HEK293 (cell line): ENCODE data around the gene SLC52A3.
A peak's percentile ranks its signal among the peaks of the same experiment; 100 is the strongest.

Experiments
- ATF2 ChIP-seq: fragments of 450-650 bp; formaldehyde crosslinking; IDR thresholded peaks from 2 replicates; pipeline ENCODE4 v1.5.1; 2016; ENCODE audit warnings: missing biosample characterization, missing genetic modification characterization, low read depth
- MZF1 ChIP-seq: fragments of 450-650 bp; formaldehyde crosslinking; IDR thresholded peaks from 2 replicates; pipeline ENCODE4 v1.5.1; 2017; ENCODE audit warnings: missing biosample characterization, missing genetic modification characterization, borderline replicate concordance
- PRDM10 ChIP-seq: fragments of 450-650 bp; formaldehyde crosslinking; IDR thresholded peaks from 2 replicates; pipeline ENCODE4 v1.5.1; 2016; ENCODE audit warnings: missing biosample characterization, missing genetic modification characterization
- SP3 ChIP-seq: fragments of 450-650 bp; formaldehyde crosslinking; IDR thresholded peaks from 2 replicates; pipeline ENCODE4 v1.5.1; 2016; ENCODE audit warnings: missing biosample characterization, missing genetic modification characterization
- ZBTB17 ChIP-seq: fragments of 450-650 bp; formaldehyde crosslinking; IDR thresholded peaks from 2 replicates; pipeline ENCODE4 v1.5.1; 2016; ENCODE audit warnings: missing biosample characterization, missing genetic modification characterization
- ZEB2 ChIP-seq: fragments of 450-650 bp; formaldehyde crosslinking; IDR thresholded peaks from 2 replicates; pipeline ENCODE4 v1.5.1; 2016; ENCODE audit warnings: missing biosample characterization, missing genetic modification characterization
- ZFP3 ChIP-seq: fragments of 450-650 bp; formaldehyde crosslinking; IDR thresholded peaks from 2 replicates; pipeline ENCODE4 v1.5.1; 2016; ENCODE audit warnings: low read depth, missing biosample characterization, missing genetic modification characterization
- ZIC2 ChIP-seq: fragments of 450-650 bp; formaldehyde crosslinking; IDR thresholded peaks from 2 replicates; pipeline ENCODE4 v1.5.1; 2016; ENCODE audit warnings: missing biosample characterization, missing genetic modification characterization
- ZNF221 ChIP-seq: fragments of 450-650 bp; formaldehyde crosslinking; IDR thresholded peaks from 2 replicates; pipeline ENCODE4 v1.5.1; 2017; ENCODE audit warnings: missing biosample characterization, missing genetic modification characterization, borderline replicate concordance
- ZNF391 ChIP-seq: fragments of 450-650 bp; formaldehyde crosslinking; IDR thresholded peaks from 2 replicates; pipeline ENCODE4 v1.5.1; 2016; ENCODE audit warnings: low read depth, missing biosample characterization, missing genetic modification characterization, borderline replicate concordance
- ZNF398 ChIP-seq: fragments of 450-650 bp; formaldehyde crosslinking; IDR thresholded peaks from 2 replicates; pipeline ENCODE4 v1.5.1; 2017; ENCODE audit warnings: missing biosample characterization, missing genetic modification characterization
- ZNF423 ChIP-seq: fragments of 450-650 bp; formaldehyde crosslinking; IDR thresholded peaks from 2 replicates; pipeline ENCODE4 v1.5.1; 2016; ENCODE audit warnings: missing biosample characterization, missing genetic modification characterization
- ZNF501 ChIP-seq: fragments of 450-650 bp; formaldehyde crosslinking; IDR thresholded peaks from 2 replicates; pipeline ENCODE4 v1.5.1; 2016; ENCODE audit warnings: missing biosample characterization, missing genetic modification characterization
- ZNF510 ChIP-seq: fragments of 450-650 bp; formaldehyde crosslinking; IDR thresholded peaks from 2 replicates; pipeline ENCODE4 v1.5.1; 2018; ENCODE audit warnings: mild to moderate bottlenecking, missing genetic modification characterization, missing biosample characterization; ENCODE audit not compliant: insufficient replicate concordance
- ZNF548 ChIP-seq: fragments of 450-650 bp; formaldehyde crosslinking; IDR thresholded peaks from 2 replicates; pipeline ENCODE4 v1.5.1; 2016; ENCODE audit warnings: missing biosample characterization, missing genetic modification characterization
- ZNF561 ChIP-seq: fragments of 450-650 bp; IDR thresholded peaks from 2 replicates; pipeline ENCODE4 v1.5.1; 2018; ENCODE audit warnings: missing biosample characterization, missing genetic modification characterization, borderline replicate concordance
- ZNF626 ChIP-seq: fragments of 450-650 bp; sonication (Bioruptor Pico); formaldehyde crosslinking; IDR thresholded peaks from 2 replicates; pipeline ENCODE4 v1.5.1; 2018; ENCODE audit warnings: missing biosample characterization, missing genetic modification characterization, inconsistent platforms
- ZNF629 ChIP-seq: fragments of 450-650 bp; formaldehyde crosslinking; IDR thresholded peaks from 2 replicates; pipeline ENCODE4 v1.5.1; 2017; ENCODE audit warnings: missing biosample characterization, missing genetic modification characterization
- ZNF639 ChIP-seq: fragments of 450-650 bp; formaldehyde crosslinking; IDR thresholded peaks from 2 replicates; pipeline ENCODE4 v1.5.1; 2016; ENCODE audit warnings: missing biosample characterization, missing genetic modification characterization
- ZNF701 ChIP-seq: fragments of 450-650 bp; formaldehyde crosslinking; IDR thresholded peaks from 2 replicates; pipeline ENCODE4 v1.5.1; 2016; ENCODE audit warnings: missing biosample characterization, missing genetic modification characterization
- ZNF837 ChIP-seq: fragments of 450-650 bp; formaldehyde crosslinking; IDR thresholded peaks from 2 replicates; pipeline ENCODE4 v1.5.1; 2016; ENCODE audit warnings: missing biosample characterization, missing genetic modification characterization
- ZSCAN30 ChIP-seq: fragments of 450-650 bp; IDR thresholded peaks from 2 replicates; pipeline ENCODE4 v1.5.1; 2018; ENCODE audit warnings: missing biosample characterization, mild to moderate bottlenecking, missing genetic modification characterization, moderate library complexity
- TF ChIP-seq, protein P1 (sequence below): fragments of 450-650 bp; formaldehyde crosslinking; IDR thresholded peaks from 2 replicates; pipeline ENCODE4 v1.5.1; 2016; ENCODE audit warnings: missing biosample characterization, missing genetic modification characterization, borderline replicate concordance
- TF ChIP-seq, protein P2 (sequence below): fragments of 450-650 bp; formaldehyde crosslinking; IDR thresholded peaks from 2 replicates; pipeline ENCODE4 v1.5.1; 2016; ENCODE audit warnings: missing biosample characterization, missing genetic modification characterization
- TF ChIP-seq, protein P3 (sequence below): IDR thresholded peaks from 2 replicates; pipeline ENCODE4 v1.6.1; 2011; ENCODE audit warnings: mild to moderate bottlenecking, low read depth, low read length, borderline replicate concordance

SLC52A3 gene

DNA sequence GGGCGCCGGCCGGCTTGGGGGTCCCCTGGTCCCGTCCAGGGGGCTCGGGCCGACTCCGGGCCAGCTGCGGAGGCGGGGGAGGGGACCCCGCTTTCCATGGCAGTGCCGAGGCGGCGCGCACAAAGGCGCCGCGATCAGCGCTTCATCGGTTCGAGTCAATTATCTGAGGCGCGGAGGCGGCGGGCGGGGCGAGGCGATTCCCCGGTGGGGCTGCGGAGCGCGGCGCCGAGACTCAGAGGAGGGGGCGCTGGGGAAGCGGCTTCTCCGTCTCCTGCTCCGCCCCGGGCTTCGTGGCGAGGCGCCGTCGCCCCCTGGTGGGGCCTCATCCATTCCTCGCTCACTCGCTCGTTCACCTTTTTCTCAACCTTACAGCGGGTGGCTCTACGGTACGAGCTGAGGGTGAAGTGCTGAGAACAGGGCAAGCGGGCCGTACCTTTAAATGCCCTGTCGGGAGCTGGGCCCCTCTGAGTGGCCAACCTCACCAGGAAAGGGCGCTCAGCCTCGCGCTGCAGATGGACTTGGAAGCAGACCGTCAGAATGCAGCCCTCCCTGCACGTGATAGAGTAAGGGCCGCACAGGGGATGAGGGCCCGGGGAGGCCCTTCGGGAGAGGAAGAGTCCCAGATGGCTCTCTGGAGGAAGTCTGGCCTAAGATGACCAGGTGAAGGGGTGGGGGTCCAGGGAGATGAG is 39.9 kb downstream of the SLC52A3 start (continued):
- TF ChIP-seq ZIC2 (tag by site-specific recombination), result peak; percentile 58
- TF ChIP-seq ZNF221 (tag by site-specific recombination), result no peak
- TF ChIP-seq ZSCAN30, result peak; percentile 33; the same call in 1 of the 2 replicates
- TF ChIP-seq SP3 (tag by site-specific recombination), result 0 out of 2 replicates have a peak, but pooled peaks have one; percentile 11
- TF ChIP-seq ZNF510 (tag by site-specific recombination), result no peak
- TF ChIP-seq ZNF423, result no peak; the same call in none of the 2 replicates
- no peak for TF ChIP-seq ZNF639
- no peak for TF ChIP-seq ZNF701 (tag by site-specific recombination)
- peak; percentile 75 for TF ChIP-seq ZBTB17 (tag by site-specific recombination)
- TF ChIP-seq ZNF837, result no peak
- TF ChIP-seq, protein P1, sequence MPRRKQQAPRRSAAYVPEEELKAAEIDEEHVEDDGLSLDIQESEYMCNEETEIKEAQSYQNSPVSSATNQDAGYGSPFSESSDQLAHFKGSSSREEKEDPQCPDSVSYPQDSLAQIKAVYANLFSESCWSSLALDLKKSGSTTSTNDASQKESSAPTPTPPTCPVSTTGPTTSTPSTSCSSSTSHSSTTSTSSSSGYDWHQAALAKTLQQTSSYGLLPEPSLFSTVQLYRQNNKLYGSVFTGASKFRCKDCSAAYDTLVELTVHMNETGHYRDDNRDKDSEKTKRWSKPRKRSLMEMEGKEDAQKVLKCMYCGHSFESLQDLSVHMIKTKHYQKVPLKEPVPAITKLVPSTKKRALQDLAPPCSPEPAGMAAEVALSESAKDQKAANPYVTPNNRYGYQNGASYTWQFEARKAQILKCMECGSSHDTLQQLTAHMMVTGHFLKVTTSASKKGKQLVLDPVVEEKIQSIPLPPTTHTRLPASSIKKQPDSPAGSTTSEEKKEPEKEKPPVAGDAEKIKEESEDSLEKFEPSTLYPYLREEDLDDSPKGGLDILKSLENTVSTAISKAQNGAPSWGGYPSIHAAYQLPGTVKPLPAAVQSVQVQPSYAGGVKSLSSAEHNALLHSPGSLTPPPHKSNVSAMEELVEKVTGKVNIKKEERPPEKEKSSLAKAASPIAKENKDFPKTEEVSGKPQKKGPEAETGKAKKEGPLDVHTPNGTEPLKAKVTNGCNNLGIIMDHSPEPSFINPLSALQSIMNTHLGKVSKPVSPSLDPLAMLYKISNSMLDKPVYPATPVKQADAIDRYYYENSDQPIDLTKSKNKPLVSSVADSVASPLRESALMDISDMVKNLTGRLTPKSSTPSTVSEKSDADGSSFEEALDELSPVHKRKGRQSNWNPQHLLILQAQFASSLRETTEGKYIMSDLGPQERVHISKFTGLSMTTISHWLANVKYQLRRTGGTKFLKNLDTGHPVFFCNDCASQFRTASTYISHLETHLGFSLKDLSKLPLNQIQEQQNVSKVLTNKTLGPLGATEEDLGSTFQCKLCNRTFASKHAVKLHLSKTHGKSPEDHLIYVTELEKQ (tag by site-specific recombination), result no peak
- no peak for TF ChIP-seq MZF1 (tag by site-specific recombination)
- peak; percentile 42; the same call in 1 of the 2 replicates for TF ChIP-seq PRDM10
- TF ChIP-seq ZEB2, result peak; percentile 78
- no peak for TF ChIP-seq ZNF626 (tag by site-specific recombination)
- TF ChIP-seq ZNF398 (tag by site-specific recombination), result peak; percentile 15; the same call in 1 of the 2 replicates
- TF ChIP-seq, protein P2, sequence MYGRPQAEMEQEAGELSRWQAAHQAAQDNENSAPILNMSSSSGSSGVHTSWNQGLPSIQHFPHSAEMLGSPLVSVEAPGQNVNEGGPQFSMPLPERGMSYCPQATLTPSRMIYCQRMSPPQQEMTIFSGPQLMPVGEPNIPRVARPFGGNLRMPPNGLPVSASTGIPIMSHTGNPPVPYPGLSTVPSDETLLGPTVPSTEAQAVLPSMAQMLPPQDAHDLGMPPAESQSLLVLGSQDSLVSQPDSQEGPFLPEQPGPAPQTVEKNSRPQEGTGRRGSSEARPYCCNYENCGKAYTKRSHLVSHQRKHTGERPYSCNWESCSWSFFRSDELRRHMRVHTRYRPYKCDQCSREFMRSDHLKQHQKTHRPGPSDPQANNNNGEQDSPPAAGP, result no peak
- TF ChIP-seq ZNF561 (tag by site-specific recombination), result no peak
- no peak for TF ChIP-seq ZNF391 (tag by site-specific recombination)
- TF ChIP-seq ATF2 (tag by site-specific recombination), result no peak
- TF ChIP-seq, protein P3, sequence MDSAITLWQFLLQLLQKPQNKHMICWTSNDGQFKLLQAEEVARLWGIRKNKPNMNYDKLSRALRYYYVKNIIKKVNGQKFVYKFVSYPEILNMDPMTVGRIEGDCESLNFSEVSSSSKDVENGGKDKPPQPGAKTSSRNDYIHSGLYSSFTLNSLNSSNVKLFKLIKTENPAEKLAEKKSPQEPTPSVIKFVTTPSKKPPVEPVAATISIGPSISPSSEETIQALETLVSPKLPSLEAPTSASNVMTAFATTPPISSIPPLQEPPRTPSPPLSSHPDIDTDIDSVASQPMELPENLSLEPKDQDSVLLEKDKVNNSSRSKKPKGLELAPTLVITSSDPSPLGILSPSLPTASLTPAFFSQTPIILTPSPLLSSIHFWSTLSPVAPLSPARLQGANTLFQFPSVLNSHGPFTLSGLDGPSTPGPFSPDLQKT, result no peak
- no peak for TF ChIP-seq ZFP3
- TF ChIP-seq ZNF501 (tag by site-specific recombination), result no peak
- no peak for TF ChIP-seq ZNF548 (tag by site-specific recombination)
- no peak for TF ChIP-seq ZNF629 (tag by site-specific recombination)
